Activated B cell treated with CpG ODN at 0.5 μM for 24 hours (primary cell): ENCODE measurements around the gene S100A7. TPM values are rescaled to one million over a fixed set of nuclear protein-coding genes. Genes with fewer than 3 reads are reported as not detected.
"Not testable (repeated sequence)": the region's sequence is repeated elsewhere in the genome, so short reads cannot be mapped to it uniquely, and the experiment has no call there.

Experiments
- ATAC-seq: fragments of 200-7000 bp; cut with Tn5 transposase; one replicate; pipeline ENCODE4 v1.10.0; 2021; ENCODE audit warnings: low read depth, mild to moderate bottlenecking, moderate library complexity
- CTCF ChIA-PET: fragments of 350-600 bp; sonication (Branson Sonifier 250); formaldehyde crosslinking; loops from one replicate; lab custom pipeline; 2021; ENCODE audit warnings: antibody characterized with exemption; lab: Charles Lee
- POLR2A ChIA-PET: fragments of 350-600 bp; sonication (Branson Sonifier 250); formaldehyde crosslinking; loops from one replicate; lab custom pipeline; 2021; ENCODE audit warnings: antibody characterized with exemption; lab: Charles Lee
- DNase-seq: peaks from one replicate; pipeline ENCODE4 v3.0.0; 2022
- H3K27ac Mint-ChIP-seq: one replicate; pipeline ENCODE4 v1.8.0; 2020; ENCODE audit warnings: mixed read lengths
- H3K27me3 Mint-ChIP-seq: one replicate; pipeline ENCODE4 v1.8.0; 2021; ENCODE audit warnings: mixed read lengths
- H3K36me3 Mint-ChIP-seq: one replicate; pipeline ENCODE4 v1.8.0; 2021; ENCODE audit warnings: low read depth, mixed read lengths
- H3K4me1 Mint-ChIP-seq: one replicate; pipeline ENCODE4 v1.8.0; 2021; ENCODE audit warnings: mixed read lengths
- H3K4me3 Mint-ChIP-seq: one replicate; pipeline ENCODE4 v1.8.0; 2020; ENCODE audit warnings: mild to moderate bottlenecking, mixed read lengths
- H3K9me3 Mint-ChIP-seq: one replicate; pipeline ENCODE4 v1.8.0; 2020; ENCODE audit warnings: mixed read lengths
- intact Hi-C: fragments of 100-400 bp; cut with micrococcal nuclease; formaldehyde crosslinking; loops from one replicate; pipeline ENCODE4 v1.15.1; 2024
- total RNA-seq: library from RNA; stranded (reverse); gene quantifications from 2 replicates; pipeline ENCODE4 v1.2.3, GENCODE V29; 2022
- TF ChIP-seq, protein P1 (sequence below): fragments of 200-600 bp; IDR thresholded peaks from one replicate; pipeline ENCODE4 v1.8.0; 2022; ENCODE audit warnings: antibody characterized with exemption, mild to moderate bottlenecking

The S100A7 gene
- total RNA-seq, 1 donor from 2014 or later: not detected

GRCh38 chr1:153466908-153467307 is 6.5 kb upstream of the S100A7 start:
- H3K9me3 Mint-ChIP-seq: peaks cover 13% of the 10 kb centered on the region
- H3K4me3 Mint-ChIP-seq: no peak overlapping the region
- ChIA-PET CTCF (interaction anchor here (1.2 kb wide), 1 partner anchor 43 kb away, joined by 3 read pairs; no protein-coding TSS in a partner anchor), POLR2A (no interaction called here)
- ATAC-seq (no peak), DNase-seq (no peak)
- peaks cover 41% of the 10 kb centered on the region for H3K27me3 Mint-ChIP-seq
- peaks cover 2% of the 10 kb centered on the region for H3K4me1 Mint-ChIP-seq
- TF ChIP-seq, protein P1, sequence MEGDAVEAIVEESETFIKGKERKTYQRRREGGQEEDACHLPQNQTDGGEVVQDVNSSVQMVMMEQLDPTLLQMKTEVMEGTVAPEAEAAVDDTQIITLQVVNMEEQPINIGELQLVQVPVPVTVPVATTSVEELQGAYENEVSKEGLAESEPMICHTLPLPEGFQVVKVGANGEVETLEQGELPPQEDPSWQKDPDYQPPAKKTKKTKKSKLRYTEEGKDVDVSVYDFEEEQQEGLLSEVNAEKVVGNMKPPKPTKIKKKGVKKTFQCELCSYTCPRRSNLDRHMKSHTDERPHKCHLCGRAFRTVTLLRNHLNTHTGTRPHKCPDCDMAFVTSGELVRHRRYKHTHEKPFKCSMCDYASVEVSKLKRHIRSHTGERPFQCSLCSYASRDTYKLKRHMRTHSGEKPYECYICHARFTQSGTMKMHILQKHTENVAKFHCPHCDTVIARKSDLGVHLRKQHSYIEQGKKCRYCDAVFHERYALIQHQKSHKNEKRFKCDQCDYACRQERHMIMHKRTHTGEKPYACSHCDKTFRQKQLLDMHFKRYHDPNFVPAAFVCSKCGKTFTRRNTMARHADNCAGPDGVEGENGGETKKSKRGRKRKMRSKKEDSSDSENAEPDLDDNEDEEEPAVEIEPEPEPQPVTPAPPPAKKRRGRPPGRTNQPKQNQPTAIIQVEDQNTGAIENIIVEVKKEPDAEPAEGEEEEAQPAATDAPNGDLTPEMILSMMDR: no peak
- H3K27ac Mint-ChIP-seq: no peak overlapping the region
- intact Hi-C loops: no loop called here
- no peaks in the 10 kb centered on the region for H3K36me3 Mint-ChIP-seq

DNA sequence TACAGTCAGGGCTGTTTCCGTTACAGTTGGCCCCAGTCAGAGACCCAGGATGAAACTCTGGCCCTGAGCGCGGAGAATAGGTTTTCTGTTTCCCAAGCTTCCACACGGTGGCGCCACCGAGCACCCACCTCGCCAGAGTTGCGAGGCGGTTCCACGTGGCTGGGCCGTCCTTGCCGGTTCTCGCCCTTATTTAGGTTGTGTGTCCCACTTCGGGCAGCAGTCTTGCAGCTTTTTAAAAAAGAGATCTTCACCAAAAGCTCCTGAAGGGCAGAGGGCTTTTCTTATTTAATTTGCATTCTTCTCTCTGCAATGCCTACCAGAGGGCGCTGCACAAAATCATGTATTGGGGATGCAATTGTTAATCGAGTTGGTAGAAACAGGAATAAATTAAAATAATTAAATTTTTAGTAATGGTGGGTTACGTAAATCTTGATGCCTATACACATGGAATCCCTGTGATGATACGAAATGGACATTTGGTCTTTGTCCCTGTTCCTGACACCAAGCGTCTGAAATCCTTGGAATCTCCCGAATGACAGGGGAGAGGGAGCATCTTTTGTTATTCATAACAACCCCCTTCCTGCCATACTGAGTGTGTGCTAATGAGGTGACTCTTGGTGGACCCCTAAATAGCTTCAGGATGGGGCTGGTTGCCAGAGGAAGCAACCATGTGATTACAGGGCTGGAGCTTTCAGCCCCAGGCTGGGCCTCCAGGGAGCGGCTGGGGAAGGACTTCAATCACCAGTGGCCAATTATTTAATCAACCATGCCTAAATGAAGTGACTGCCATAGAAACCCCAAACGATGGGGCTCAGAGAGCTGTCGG is 5.6 kb upstream of the S100A7 start:
- Mint-ChIP-seq H3K4me3 (no peak overlapping the region), H3K36me3 (no peaks in the 10 kb centered on the region), H3K9me3 (peaks cover 8% of the 10 kb centered on the region), H3K4me1 (peaks cover 2% of the 10 kb centered on the region), H3K27ac (no peak overlapping the region), H3K27me3 (peaks cover 41% of the 10 kb centered on the region)
- ATAC-seq: peak; percentile 60
- CTCF ChIA-PET: interaction anchor here (1.1 to 1.3 kb wide), 3 partner anchors 9 to 42 kb away, joined by 3 to 12 read pairs (median 3); no protein-coding TSS in a partner anchor
- TF ChIP-seq, protein P1: no peak
- peak; percentile 47 for DNase-seq
- POLR2A ChIA-PET: no interaction called here
- intact Hi-C loops: loop anchor here (1.0 kb wide), 1 partner anchor 29 kb away; no protein-coding TSS in a partner anchor

GRCh38 chr1:153462741-153463140 is 2.3 kb upstream of the S100A7 start:
- intact Hi-C loops, H3K4me3 Mint-ChIP-seq, CTCF ChIA-PET, H3K4me1 Mint-ChIP-seq, H3K36me3 Mint-ChIP-seq, ATAC-seq, DNase-seq, H3K9me3 Mint-ChIP-seq, POLR2A ChIA-PET, H3K27ac Mint-ChIP-seq: not testable (repeated sequence)
- peaks cover 29% of the 10 kb centered on the region for H3K27me3 Mint-ChIP-seq

DNA sequence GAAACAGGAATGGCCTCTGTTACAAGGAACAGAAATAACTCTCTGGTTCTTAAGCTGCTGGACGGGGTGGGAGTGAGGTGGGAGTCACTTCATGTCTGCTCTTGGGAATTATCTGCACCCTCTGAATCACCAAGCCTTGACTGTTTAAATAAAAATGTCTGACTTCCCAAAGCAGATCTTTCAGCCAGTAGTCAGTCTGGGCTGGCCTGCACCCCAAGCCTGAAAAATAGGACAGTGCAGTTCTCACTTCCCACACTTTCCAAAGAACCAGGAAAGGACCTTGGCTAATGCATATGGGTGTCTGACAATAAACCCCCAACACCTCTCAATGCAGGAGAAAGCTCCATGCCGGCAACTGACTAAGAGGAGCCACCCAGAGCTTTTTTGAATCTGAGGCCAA is 796 bp downstream of the S100A7 start:
- ATAC-seq (no peak), DNase-seq (no peak)
- intact Hi-C loops: no loop called here
- ChIA-PET POLR2A (no interaction called here), CTCF (no interaction called here)
- Mint-ChIP-seq H3K4me3 (no peak overlapping the region), H3K9me3 (no peaks in the 10 kb centered on the region), H3K4me1 (no peaks in the 10 kb centered on the region), H3K27ac (no peak overlapping the region), H3K27me3 (peaks cover 29% of the 10 kb centered on the region), H3K36me3 (no peaks in the 10 kb centered on the region)
- TF ChIP-seq, protein P1: no peak

GRCh38 chr1:153456396-153456795 is 4.1 kb downstream of the S100A7 start:
- peaks cover 22% of the 10 kb centered on the region for H3K27me3 Mint-ChIP-seq

DNA sequence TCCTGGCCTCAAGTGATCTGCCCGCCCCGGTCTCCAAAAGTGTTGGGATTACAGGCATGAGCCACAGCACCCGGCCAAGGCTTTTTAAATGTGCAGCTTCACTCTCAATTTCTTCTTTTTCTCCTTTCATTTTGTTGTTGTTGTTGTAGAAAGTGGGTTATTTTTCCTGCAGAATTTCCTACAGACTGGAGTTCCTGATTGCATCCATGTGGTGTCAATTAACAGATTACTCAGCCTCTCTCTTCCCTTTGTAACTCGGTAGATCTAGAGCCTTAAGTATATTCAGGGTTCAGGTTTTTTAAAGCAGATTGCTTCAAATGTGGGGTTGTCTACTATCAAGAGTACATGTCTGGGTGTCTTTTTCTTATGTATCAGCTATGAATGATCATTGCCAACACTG is 11.6 kb downstream of the S100A7 start:
- H3K4me3 Mint-ChIP-seq, H3K9me3 Mint-ChIP-seq, H3K4me1 Mint-ChIP-seq, H3K36me3 Mint-ChIP-seq, H3K27ac Mint-ChIP-seq, ATAC-seq, intact Hi-C loops, POLR2A ChIA-PET, CTCF ChIA-PET, DNase-seq: not testable (repeated sequence)
- peaks cover 24% of the 10 kb centered on the region for H3K27me3 Mint-ChIP-seq

More at GRCh38 chr1:153456396-153456795, 4.1 kb downstream of the S100A7 start:
- CTCF ChIA-PET: interaction anchor here (1.0 kb wide), 1 partner anchor 9 kb away, joined by 3 read pairs; no protein-coding TSS in a partner anchor
- H3K27ac Mint-ChIP-seq: no peak overlapping the region
- H3K4me1 Mint-ChIP-seq: no peaks in the 10 kb centered on the region
- no peaks in the 10 kb centered on the region for H3K9me3 Mint-ChIP-seq
- no peaks in the 10 kb centered on the region for H3K36me3 Mint-ChIP-seq
- no peak for ATAC-seq
- TF ChIP-seq, protein P1: no peak
- intact Hi-C loops: no loop called here
- DNase-seq: no peak
- POLR2A ChIA-PET: no interaction called here
- H3K4me3 Mint-ChIP-seq: no peak overlapping the region
